Left kidney (tissue), 2 donors: ENCODE measurements around the gene FER1L5. TPM values are rescaled to one million over a fixed set of nuclear protein-coding genes. Genes with fewer than 3 reads are reported as not detected.

Experiments
- DNase-seq: peaks from one replicate; pipeline ENCODE4 v3.0.0-alpha.2; 2013
- polyA plus RNA-seq: library from polyadenylated mRNA; unstranded; fragments of 120-200 nt; gene quantifications from one replicate; pipeline ENCODE4 v1.2.1, GENCODE V29; 2013; ENCODE audit not compliant: insufficient read length

FER1L5 gene
- polyA plus RNA-seq, 1 donor = 1.9 TPM

GRCh38 chr2:96695602-96696001, 53.0 kb downstream of the FER1L5 start:
- DNase-seq = no peak

GRCh38 chr2:96697476-96697875, 54.9 kb downstream of the FER1L5 start:
- no peak for DNase-seq

- no peak for DNase-seq
Observed at GRCh38 chr2:96698221-96698861, 55.8 kb downstream of the FER1L5 start.

- no peak for DNase-seq
Observed at GRCh38 chr2:96699021-96699420, 56.5 kb downstream of the FER1L5 start.

GRCh38 chr2:96699621-96700020, 57.1 kb downstream of the FER1L5 start:
- DNase-seq = no peak

- no peak for DNase-seq
Observed at GRCh38 chr2:96700086-96700485, 57.5 kb downstream of the FER1L5 start.

GRCh38 chr2:96701636-96702035, 59.1 kb downstream of the FER1L5 start:
- DNase-seq = no peak

- DNase-seq = no peak
Observed at GRCh38 chr2:96702098-96702785, 59.7 kb downstream of the FER1L5 start.

- no peak for DNase-seq
Observed at GRCh38 chr2:96703021-96703751, 60.6 kb downstream of the FER1L5 start.

GRCh38 chr2:96710985-96711384, 68.4 kb downstream of the FER1L5 start:
- DNase-seq = no peak

- no peak for DNase-seq
Observed at GRCh38 chr2:96715658-96716057, 73.1 kb downstream of the FER1L5 start.

GRCh38 chr2:96716388-96716787, 73.8 kb downstream of the FER1L5 start:
- DNase-seq = no peak

GRCh38 chr2:96726131-96726530, 83.6 kb downstream of the FER1L5 start:
- no peak for DNase-seq

- no peak for DNase-seq
Observed at GRCh38 chr2:96727431-96727830, 84.9 kb downstream of the FER1L5 start.

- no peak for DNase-seq
Observed at GRCh38 chr2:96729748-96730147, 87.2 kb downstream of the FER1L5 start.

- no peak for DNase-seq
Observed at GRCh38 chr2:96730212-96730611, 87.6 kb downstream of the FER1L5 start.

GRCh38 chr2:96733931-96734330, 91.4 kb downstream of the FER1L5 start:
- DNase-seq = no peak

GRCh38 chr2:96734880-96735583, 92.5 kb downstream of the FER1L5 start:
- DNase-seq = no peak

- DNase-seq = no peak
Observed at GRCh38 chr2:96737251-96737650, 94.7 kb downstream of the FER1L5 start.

- no peak for DNase-seq
Observed at GRCh38 chr2:96737831-96738230, 95.3 kb downstream of the FER1L5 start.

- no peak for DNase-seq
Observed at GRCh38 chr2:96739076-96739632, 96.6 kb downstream of the FER1L5 start.
